ENCODE data around the gene ATP6AP1. TPM values are rescaled to one million over a fixed set of nuclear protein-coding genes. Genes with fewer than 3 reads are reported as not detected.

ATP6AP1 gene
- total and polyA plus RNA-seq, 2 donors (not counting 3 experiments of a cell fraction or from before 2014, with no cell fraction given): 145 to 322 TPM

- BruUV-seq (replicated peaks): no TSS peak
- Histone ChIP-seq H3K4me1 (ENCODE audit: control insufficient read depth, extremely low read depth, insufficient read depth, low read length) (peaks cover 8% of the 10 kb centered on the region), H3K9ac (replicated peaks; ENCODE audit: extremely low read depth, insufficient read depth, low read length) (no peak overlapping the region), H3K27ac (ENCODE audit: insufficient read depth, low read depth, low read length) (no peak overlapping the region), H4K20me1 (replicated peaks; ENCODE audit: control insufficient read depth, extremely low read depth, insufficient read depth, low read length) (no peaks in the 10 kb centered on the region), H3K9me1 (replicated peaks; ENCODE audit: control insufficient read depth, extremely low read depth, insufficient read depth, low read length) (no peaks in the 10 kb centered on the region), H3K9me3 (replicated peaks; ENCODE audit: control insufficient read depth, insufficient read depth, low read length) (no peaks in the 10 kb centered on the region), H3K27me3 (ENCODE audit: control insufficient read depth in 2 of 2, insufficient read depth in 2 of 2, low read length in 2 of 2) (no peaks in the 10 kb centered on the region), H2AFZ (ENCODE audit: low read depth, low read length) (no peak overlapping the region), H3K4me3 (replicated peaks in 1 of 3; ENCODE audit: insufficient read depth in 1 of 3, low read depth in 1 of 3, low read length in 3 of 3) (no peak overlapping the region), H3K4me2 (ENCODE audit: insufficient read depth, low read length) (peak overlapping the region; percentile 12), H3K79me2 (ENCODE audit: control insufficient read depth, insufficient read depth, low read length) (peaks cover 20% of the 10 kb centered on the region), H3K36me3 (ENCODE audit: control insufficient read depth in 2 of 2, extremely low read depth in 1 of 2, insufficient read depth in 2 of 2, low read length in 2 of 2) (peaks cover 15 to 18% of the 10 kb centered on the region in 2 experiments)
- intact Hi-C loops (cut with micrococcal nuclease): loop anchor here (1.0 kb wide), 1 partner anchor 8 kb away; the partner anchor contains the start of gene DNASE1L1
- DNase-seq (ENCODE audit: low read depth, low spot score) (no peak), FAIRE-seq (peak; percentile 50)
- ChIA-PET POLR2A (interaction anchor here (1.3 kb wide), 1 partner anchor 28 kb away, joined by 3 read pairs; no protein-coding TSS in a partner anchor), CTCF (no interaction called here)
- dilution Hi-C loops (cut with MboI; ENCODE audit: extremely low pct_ligation_motif_present, low sequenced_read_pairs): no loop called here
- TF ChIP-seq POLR2AphosphoS5 (IDR thresholded peaks at IDR 0.05; ENCODE audit: insufficient read depth, low read depth, low read length): peak; percentile 68
- TF ChIP-seq POLR2A (IDR thresholded peaks at IDR 0.05; ENCODE audit: low read depth, low read length): peak; percentile 82
- TF ChIP-seq EZH2 (IDR thresholded peaks at IDR 0.05; ENCODE audit: borderline replicate concordance, low read depth, low read length, severe bottlenecking): no peak
Measured at GRCh38 chrX:154401045-154401799, 27.3 kb upstream of the ATP6AP1 start.

DNA sequence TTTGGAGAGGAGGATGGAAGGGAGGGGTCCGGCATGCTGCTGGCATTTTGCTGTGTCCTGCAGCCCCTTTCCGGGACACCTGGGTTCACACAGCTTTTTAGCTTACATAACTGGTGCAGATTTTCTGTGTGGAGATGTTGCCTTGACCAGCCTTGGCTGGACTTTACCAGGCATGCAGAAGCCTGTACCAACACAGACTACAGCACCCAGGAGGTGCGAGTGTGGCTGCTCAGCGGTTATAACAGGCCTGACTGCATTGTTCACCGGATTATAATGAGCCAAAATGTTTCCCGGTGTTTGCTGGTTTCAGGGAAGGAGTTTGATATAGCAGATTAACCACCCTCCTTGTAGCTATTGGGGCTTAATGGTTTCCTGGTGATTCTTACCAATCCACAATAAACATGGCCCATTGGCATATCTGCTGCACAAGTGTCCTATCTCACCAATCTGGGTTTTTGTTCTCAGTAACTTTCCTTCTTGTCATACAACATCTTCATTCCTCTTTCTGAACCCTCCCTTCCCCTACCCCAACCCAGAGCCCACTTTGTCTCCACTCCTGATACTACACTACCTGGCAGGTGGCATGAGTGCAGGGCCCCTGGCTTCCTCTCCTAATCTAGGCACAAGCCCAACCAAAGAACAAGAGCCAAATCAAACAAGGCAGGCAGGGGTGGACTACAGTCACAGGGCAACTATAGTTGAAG is 26.4 kb upstream of the ATP6AP1 start:
- Histone ChIP-seq H3K9me3 (replicated peaks; ENCODE audit: control insufficient read depth, insufficient read depth, low read length) (no peaks in the 10 kb centered on the region), H3K36me3 (ENCODE audit: control insufficient read depth in 2 of 2, extremely low read depth in 1 of 2, insufficient read depth in 2 of 2, low read length in 2 of 2) (peaks cover 15 to 18% of the 10 kb centered on the region in 2 experiments), H4K20me1 (replicated peaks; ENCODE audit: control insufficient read depth, extremely low read depth, insufficient read depth, low read length) (no peaks in the 10 kb centered on the region), H3K9me1 (replicated peaks; ENCODE audit: control insufficient read depth, extremely low read depth, insufficient read depth, low read length) (no peaks in the 10 kb centered on the region), H3K4me3 (replicated peaks in 1 of 3; ENCODE audit: insufficient read depth in 1 of 3, low read depth in 1 of 3, low read length in 3 of 3) (no peak overlapping the region), H3K9ac (replicated peaks; ENCODE audit: extremely low read depth, insufficient read depth, low read length) (no peak overlapping the region), H3K4me2 (ENCODE audit: insufficient read depth, low read length) (no peak overlapping the region), H3K4me1 (ENCODE audit: control insufficient read depth, extremely low read depth, insufficient read depth, low read length) (peaks cover 8% of the 10 kb centered on the region), H2AFZ (ENCODE audit: low read depth, low read length) (no peak overlapping the region), H3K27ac (ENCODE audit: insufficient read depth, low read depth, low read length) (no peak overlapping the region), H3K27me3 (ENCODE audit: control insufficient read depth in 2 of 2, insufficient read depth in 2 of 2, low read length in 2 of 2) (no peaks in the 10 kb centered on the region), H3K79me2 (ENCODE audit: control insufficient read depth, insufficient read depth, low read length) (peaks cover 20% of the 10 kb centered on the region)
- ChIA-PET POLR2A (interaction anchor here (1.3 kb wide), 1 partner anchor 29 kb away, joined by 3 read pairs; no protein-coding TSS in a partner anchor), CTCF (no interaction called here)
- dilution Hi-C loops (cut with MboI; ENCODE audit: extremely low pct_ligation_motif_present, low sequenced_read_pairs) (no loop called here), intact Hi-C loops (cut with micrococcal nuclease) (loop anchor here (1.0 kb wide), 1 partner anchor 7 kb away; the partner anchor contains the start of gene DNASE1L1)
- DNase-seq (ENCODE audit: low read depth, low spot score): no peak
- no peak for FAIRE-seq
- TF ChIP-seq POLR2AphosphoS5 (IDR thresholded peaks at IDR 0.05; ENCODE audit: insufficient read depth, low read depth, low read length): no peak
- TF ChIP-seq JUN (IDR thresholded peaks at IDR 0.05; ENCODE audit: borderline replicate concordance, insufficient read depth, insufficient read length, low read depth): no peak
- no peak for TF ChIP-seq FOS (IDR thresholded peaks at IDR 0.05; ENCODE audit: borderline replicate concordance, insufficient read depth, low read length)
- no peak for TF ChIP-seq MYC (IDR thresholded peaks at IDR 0.05; ENCODE audit: low read depth, low read length)
- TF ChIP-seq GATA2 (IDR thresholded peaks at IDR 0.05; ENCODE audit: insufficient read depth, insufficient read length, low read depth, low read length): no peak
- TF ChIP-seq, protein P1, sequence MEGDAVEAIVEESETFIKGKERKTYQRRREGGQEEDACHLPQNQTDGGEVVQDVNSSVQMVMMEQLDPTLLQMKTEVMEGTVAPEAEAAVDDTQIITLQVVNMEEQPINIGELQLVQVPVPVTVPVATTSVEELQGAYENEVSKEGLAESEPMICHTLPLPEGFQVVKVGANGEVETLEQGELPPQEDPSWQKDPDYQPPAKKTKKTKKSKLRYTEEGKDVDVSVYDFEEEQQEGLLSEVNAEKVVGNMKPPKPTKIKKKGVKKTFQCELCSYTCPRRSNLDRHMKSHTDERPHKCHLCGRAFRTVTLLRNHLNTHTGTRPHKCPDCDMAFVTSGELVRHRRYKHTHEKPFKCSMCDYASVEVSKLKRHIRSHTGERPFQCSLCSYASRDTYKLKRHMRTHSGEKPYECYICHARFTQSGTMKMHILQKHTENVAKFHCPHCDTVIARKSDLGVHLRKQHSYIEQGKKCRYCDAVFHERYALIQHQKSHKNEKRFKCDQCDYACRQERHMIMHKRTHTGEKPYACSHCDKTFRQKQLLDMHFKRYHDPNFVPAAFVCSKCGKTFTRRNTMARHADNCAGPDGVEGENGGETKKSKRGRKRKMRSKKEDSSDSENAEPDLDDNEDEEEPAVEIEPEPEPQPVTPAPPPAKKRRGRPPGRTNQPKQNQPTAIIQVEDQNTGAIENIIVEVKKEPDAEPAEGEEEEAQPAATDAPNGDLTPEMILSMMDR (IDR thresholded peaks at IDR 0.05; ENCODE audit: extremely low read depth in 1 of 2, insufficient read depth in 1 of 2, low read depth in 1 of 2, low read length in 2 of 2): no peak
- TF ChIP-seq, protein P2, sequence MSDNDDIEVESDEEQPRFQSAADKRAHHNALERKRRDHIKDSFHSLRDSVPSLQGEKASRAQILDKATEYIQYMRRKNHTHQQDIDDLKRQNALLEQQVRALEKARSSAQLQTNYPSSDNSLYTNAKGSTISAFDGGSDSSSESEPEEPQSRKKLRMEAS (IDR thresholded peaks at IDR 0.05; ENCODE audit: insufficient read depth, insufficient read length): no peak
- no peak for TF ChIP-seq POLR2A (IDR thresholded peaks at IDR 0.05; ENCODE audit: low read depth, low read length)
- no peak for TF ChIP-seq EZH2 (IDR thresholded peaks at IDR 0.05; ENCODE audit: borderline replicate concordance, low read depth, low read length, severe bottlenecking)
- TSS peak; percentile 13 for BruUV-seq (replicated peaks)
